GM12874 (cell line): ENCODE measurements around the gene RNF146.

Experiments
- TF ChIP-seq, protein P1 (sequence below): IDR thresholded peaks from 2 replicates; pipeline ENCODE4 v1.5.1; 2011; ENCODE audit warnings: low read depth, mild to moderate bottlenecking, control low read depth, low read length, moderate library complexity; ENCODE audit not compliant: insufficient read depth

RNF146 gene

DNA sequence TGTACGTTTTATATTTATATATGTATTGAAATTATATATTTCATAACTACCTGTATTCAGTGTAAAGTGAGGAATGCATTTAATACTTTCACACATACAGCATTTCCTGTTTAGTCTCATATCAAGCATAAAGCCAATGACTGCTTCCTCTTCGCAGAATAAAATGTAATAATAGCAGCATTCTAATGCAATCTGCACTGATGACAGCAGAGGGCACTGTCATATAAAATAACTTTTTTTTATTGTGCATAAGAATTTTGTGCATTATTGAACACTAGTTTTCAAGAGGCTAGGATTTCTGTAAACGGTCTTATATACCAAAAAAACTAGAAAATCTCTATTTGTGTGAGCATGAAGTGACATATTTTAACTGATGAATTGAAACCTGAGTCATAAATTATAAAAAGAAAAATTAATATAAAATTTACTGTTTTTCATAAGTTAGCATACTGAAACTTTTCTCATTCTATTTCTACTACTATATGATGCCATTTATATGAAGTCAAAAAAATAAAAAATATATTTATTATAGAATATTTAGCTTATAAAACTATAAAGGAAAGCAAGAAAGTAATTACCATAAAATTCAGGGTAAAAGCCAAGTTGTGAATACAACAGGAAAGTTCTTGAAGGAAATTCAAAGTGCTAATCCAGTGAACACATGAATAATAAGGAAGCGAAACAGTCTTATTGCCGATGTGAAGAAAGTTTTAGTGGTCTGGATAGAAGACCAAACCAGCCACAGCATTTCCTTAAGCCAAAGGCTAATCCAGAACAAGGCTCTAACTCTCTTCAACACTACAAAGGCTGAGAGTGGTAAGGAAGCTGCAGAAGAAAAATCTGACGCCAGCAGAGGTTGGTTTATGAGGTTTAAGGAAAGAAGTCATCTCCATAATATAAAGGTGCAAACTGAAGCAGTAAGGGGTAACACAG lies 36.3 kb downstream of the RNF146 start:
- TF ChIP-seq, protein P1, sequence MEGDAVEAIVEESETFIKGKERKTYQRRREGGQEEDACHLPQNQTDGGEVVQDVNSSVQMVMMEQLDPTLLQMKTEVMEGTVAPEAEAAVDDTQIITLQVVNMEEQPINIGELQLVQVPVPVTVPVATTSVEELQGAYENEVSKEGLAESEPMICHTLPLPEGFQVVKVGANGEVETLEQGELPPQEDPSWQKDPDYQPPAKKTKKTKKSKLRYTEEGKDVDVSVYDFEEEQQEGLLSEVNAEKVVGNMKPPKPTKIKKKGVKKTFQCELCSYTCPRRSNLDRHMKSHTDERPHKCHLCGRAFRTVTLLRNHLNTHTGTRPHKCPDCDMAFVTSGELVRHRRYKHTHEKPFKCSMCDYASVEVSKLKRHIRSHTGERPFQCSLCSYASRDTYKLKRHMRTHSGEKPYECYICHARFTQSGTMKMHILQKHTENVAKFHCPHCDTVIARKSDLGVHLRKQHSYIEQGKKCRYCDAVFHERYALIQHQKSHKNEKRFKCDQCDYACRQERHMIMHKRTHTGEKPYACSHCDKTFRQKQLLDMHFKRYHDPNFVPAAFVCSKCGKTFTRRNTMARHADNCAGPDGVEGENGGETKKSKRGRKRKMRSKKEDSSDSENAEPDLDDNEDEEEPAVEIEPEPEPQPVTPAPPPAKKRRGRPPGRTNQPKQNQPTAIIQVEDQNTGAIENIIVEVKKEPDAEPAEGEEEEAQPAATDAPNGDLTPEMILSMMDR, result peak; percentile 31; the same call in 1 of the 2 replicates

DNA sequence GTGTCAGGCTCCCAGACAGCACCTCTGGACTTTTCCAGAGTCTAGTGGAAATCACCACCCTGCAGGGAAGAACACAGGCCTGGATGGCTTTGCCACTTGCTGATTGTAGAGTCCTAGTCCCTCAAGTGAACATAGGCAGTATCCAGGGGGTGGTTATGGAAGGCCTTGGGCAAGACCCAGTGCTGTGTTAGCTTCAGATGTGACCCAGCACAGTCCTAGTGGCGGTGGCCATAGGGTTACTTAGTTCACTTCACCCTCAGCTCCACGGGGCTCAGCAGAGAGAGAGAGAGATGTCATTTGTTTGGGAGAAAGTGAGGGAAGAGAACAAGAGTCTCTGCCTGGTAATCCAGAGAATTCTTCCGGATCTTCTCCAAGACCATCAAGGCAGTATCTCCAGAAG lies 37.3 kb downstream of the RNF146 start:
- TF ChIP-seq, protein P1, result no peak

DNA sequence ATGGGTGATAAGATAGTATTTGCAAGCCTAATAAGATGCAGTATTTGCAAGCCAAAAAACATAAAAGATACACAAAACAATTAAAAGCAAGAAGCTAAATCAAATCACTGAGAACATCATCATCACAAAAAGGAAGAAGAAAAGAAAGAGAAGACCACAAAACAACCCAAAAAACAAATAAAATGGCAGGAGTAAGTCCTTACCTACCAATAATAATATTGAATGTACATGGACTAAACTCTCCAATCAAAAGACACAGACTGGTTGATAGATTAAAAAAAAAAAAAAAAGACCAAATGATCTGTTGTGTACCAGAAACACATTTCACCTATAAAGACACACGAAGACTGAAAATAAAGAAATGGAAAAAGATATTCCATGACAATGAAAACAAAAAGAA lies 39.1 kb downstream of the RNF146 start:
- TF ChIP-seq, protein P1, result no peak

DNA sequence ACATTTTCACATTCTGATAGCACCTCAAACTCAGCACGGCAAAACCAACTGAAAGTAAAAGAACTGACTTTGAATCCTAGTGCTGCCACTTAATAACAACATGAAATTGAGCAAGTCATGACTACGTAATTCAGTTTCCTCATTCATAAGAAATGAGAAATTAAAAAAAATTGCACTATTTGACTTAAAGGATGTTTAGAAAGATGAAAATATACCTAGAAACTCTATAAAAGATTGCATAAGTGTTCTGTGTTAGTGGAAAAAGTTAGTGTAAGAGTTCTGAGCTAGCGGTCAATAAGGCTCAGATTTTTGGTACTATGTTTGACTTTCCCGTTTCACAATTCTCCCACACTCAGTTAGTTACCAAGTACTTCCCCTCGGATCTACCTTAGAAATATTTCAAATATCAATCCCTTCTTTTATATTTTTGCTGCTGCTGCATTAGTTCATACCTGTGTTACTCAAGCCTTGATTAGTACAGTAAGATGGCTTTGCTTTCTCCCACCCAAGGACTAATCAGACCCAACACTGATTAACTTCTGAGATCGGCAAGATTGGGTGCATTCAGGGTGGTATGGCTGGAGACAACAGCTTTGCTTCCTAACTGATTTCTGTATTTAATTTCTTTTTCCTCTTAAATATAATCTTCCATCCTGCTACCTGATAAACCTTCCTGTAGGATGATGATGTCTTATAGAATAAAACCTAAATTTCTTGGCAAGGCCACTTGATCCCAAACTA lies 50.9 kb downstream of the RNF146 start:
- TF ChIP-seq, protein P1, result no peak

DNA sequence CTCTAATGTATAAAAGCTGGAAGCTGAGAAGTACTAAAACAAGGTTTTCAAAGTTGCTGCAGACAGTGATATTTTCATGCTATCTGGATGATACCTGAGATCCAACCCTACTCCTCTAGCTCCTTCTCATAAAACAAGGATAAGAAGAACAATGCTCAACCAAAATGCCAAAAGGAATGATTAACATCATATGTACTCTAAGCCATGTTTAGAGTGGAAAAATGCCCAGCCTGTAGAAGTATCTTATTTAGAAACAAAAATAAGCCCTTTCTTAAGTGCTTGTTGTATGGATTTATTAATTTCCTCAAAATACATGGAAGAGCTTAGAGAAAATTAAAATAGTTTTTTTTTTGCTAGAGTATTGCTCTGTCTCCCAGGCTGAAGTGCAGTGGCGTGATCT lies 53.0 kb downstream of the RNF146 start:
- TF ChIP-seq, protein P1, result no peak

DNA sequence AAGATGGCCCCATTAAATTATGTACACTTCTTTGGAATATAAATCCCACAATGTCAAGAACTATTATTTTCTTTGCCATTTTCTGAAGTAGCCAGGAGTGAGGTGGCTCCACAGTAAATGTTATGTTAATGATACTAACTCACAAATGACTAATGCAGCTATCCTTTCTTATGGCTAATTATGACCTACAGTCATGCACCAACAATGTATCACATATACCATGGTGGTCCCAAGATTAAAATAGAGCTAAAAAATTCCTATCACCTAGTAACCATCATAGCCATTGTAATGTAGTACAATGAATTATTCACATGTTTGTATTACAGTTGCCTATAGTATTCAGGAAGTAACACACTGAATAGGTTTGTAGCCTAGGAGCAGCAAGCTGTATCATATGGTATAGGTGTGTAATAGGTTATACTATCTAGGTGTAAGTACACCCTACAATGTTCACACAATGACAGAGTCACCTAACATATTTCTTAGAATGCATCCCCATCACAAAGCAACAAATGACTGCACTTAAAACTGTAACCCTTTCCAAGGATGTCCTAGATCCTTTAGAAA lies 61.5 kb downstream of the RNF146 start:
- TF ChIP-seq, protein P1, result no peak

DNA sequence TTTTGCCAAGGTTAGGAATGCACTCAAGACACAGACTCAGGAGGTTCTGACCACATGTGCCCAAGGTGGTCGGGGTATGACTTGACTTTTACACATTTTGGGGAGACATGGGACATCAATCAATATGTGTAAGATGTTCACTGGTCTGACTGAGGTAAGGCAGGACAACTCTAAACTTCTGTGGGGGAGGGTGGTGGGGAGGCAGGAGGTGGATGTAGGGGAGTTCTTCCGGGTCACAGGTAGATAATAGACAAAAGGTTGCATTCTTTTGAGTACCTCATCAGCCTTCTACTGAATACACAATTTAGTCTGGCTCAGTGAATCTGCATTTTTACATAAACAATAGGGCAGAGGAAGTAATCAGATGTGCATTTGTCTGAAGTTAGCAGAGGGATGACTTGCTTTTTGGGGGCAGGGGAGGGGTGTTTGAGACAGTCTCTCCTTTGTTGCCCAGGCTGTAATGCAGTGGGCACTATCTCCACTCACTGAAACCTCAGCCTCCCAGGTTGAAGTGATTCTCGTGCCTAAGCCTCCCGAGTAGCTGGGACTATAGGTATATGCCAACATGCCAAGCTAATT lies 65.8 kb downstream of the RNF146 start:
- TF ChIP-seq, protein P1, result no peak
